HG03354 (cell line): ENCODE measurements around the gene LHFPL3.

ENCODE experiments used
- ATAC-seq: cut with Tn5 transposase; IDR thresholded peaks from one replicate; pipeline ENCODE4 v1.9.1; 2021; ENCODE audit warnings: mild to moderate bottlenecking; ENCODE audit not compliant: unreplicated experiment, poor library complexity, severe bottlenecking

LHFPL3 gene

DNA sequence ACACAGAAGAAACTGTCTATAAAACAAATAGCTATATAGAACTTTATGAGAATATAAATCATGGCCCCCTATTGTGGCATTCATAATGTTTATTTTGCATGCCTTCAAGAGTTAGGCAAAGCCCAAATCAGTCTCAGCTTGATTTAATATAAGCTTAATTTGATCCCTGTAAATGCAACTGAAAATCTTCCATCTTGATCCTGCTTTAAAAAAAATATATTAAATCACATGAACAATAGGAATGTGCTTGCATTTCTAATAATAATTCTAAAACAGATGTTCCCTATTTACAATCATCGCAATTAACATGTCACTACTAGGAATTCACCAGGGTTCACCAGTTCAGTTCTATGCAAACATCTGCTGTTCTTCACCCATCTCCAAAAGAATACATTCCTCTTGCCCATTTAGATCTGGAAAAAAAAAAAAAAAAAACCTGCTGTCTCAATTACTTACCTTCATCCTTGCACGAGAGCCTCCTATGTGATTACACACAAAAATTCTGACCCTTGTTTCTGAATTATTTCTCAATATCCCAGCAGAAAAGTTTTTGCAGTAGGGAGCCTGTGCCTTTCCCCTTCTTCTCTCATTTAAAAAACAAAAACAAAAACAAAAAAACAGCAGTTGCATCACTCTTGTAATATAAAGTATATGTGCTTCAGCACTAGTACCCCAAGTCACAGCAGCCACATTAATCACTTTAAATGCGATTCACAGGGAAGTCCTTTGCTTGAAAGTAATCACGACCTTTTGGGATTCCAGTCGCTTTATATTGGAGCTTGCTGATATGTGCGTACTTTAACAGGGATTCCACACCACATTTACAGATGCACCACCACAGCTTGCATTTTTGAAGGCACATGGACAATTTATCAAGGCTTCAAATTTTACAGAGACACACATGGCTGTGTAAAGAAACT, 490.8 kb downstream of the LHFPL3 start:
- no peak for ATAC-seq

DNA sequence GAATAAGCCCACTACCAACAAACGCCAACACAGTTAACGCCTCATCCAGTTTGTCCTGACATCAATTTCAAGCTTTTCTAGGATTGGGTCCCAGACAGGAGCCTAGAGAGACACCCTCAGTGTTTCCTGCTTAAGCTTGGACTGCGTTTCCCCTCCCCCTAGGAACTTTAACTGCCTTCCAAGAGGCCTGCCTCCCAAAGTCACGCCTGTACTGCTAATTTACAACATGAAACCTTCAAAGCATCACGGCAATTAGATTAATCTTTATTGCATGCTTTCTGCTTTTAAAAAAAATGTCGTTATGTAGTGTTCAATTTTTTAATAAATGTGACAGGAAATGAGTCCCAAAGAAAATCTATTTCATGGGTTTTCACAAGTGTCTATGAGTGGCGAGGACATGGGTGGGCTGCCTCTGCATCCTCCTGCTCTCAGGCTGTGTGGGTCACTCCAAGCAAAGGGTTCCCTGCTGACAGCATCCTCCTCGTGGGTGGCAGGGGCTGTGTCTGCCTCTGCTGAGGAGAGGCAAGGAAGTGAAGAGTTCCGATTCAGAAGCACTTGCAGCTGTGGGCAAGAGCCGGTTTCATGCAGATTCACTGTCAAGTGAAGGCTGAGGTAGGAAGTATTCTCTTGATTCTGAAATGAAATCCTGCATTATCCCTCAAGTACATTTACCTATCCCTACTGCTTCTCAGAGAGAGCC, 492.6 kb downstream of the LHFPL3 start:
- ATAC-seq, result no peak

DNA sequence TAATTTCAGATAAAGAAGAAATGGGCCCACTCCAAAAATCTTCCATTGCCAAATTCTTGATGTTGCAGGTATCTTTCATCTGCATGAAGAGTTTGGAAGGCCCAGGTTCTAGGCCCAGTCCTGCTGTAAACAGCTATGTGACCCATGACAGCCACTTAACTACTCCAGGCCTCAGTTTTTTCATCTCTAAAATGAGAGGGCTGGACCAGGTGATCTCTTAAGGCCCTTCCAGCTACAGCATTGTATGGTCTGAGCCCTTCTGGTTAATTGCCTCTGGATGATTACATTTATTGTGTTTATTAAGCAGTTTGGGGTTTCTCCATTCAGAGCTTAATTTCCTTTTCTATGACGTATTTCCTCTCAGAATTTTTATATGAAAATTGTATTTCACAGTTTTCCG, 494.8 kb downstream of the LHFPL3 start:
- ATAC-seq, result no peak

DNA sequence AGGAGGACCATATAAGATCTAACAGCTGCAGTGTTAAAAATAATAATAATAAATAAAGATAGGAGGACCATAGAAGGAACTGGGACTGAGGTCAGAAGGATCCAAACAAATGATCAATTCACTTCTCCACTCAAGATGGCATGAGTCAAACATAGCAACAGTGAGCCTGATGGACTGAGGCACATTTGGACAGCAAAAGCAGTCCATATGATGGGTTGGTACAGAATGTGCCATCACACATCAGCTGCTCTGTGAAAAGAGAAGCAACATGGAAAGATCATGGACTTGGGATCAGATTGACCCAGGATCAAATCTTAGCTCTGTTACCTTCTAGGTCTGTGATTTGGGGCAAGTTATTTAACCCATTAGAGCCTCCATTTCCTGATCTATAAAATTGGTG, 496.7 kb downstream of the LHFPL3 start:
- no peak for ATAC-seq

DNA sequence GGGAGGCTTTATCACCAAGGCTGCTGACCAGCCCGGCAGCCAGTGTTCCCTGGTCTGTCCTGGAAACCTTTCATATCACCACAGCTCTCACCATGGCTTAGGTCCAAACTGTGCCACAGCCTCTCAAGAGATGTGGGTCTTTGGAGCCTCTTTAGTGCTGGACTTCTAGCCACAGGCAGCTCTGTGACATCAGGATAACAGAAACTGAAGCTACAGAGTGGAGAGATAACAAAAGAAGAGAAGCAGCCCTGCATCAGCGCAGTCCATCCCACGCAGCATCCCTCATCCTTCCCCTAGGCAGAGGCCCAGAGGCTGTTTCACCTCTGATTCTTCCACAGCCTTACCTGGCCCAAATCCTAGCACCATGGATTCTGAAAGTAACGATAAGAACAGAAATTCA, 497.7 kb downstream of the LHFPL3 start:
- ATAC-seq, result no peak

GRCh38 chr7:104836976-104837375, 508.6 kb downstream of the LHFPL3 start:
- no peak for ATAC-seq

DNA sequence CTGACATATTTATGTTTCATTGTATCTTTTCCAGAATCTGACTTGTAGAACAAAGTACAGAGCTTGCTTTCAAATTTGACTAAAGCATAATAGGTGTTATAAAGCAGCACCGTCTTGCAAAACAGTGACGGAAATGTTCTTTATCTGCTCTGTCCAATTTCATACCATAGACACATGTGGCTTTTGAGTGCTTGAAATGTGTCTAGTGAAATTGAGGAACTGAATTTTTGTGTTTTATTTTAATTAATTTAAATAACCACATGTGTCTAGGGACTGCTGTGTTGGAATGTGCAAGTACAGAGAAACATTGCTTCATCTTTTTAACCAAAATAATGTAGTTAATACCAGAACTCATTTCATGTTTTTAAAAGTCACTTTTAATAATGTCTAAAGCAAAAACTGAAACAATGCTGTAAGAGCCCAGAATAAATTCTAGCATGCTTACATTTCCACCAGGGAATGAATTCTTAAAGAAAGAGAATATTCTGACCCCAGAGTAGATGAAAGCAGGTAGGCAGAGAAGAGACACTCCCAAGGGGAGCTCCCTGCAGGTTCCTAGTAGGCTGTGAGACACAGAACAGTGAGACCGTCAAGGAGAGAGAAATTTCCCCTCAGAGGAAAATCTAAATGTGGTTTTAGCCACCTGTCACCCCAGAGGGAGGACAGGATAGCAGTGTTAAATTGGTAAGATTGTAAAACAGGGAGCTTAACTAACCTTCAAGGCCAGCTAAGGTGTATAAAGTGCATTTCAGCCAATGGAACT, 510.3 kb downstream of the LHFPL3 start:
- no peak for ATAC-seq

GRCh38 chr7:104839842-104840241, 511.4 kb downstream of the LHFPL3 start:
- no peak for ATAC-seq

- ATAC-seq, result no peak
Measured at GRCh38 chr7:104841798-104842197, 513.4 kb downstream of the LHFPL3 start.

GRCh38 chr7:104843198-104843597, 514.8 kb downstream of the LHFPL3 start:
- ATAC-seq, result no peak

DNA sequence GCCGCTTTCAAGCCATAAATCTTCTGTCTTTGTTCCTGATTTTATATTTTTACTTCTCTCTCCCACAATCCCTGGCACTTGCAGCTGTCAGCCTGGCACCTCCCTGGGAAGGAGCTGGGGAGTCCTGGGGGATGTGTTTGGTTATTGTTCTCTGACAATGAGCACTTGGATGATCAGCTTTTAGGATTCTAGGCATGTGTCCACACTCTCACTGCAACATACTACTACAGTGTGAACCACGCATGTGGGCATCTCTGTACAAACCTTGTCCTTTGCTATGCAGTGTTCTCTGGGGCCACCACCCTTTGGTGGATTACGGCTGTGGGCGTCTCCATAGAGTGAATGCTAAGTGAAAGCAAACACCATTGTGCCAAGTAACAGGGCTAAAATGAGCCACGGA, 517.2 kb downstream of the LHFPL3 start:
- ATAC-seq, result no peak

GRCh38 chr7:104846731-104847130, 518.3 kb downstream of the LHFPL3 start:
- ATAC-seq, result no peak

DNA sequence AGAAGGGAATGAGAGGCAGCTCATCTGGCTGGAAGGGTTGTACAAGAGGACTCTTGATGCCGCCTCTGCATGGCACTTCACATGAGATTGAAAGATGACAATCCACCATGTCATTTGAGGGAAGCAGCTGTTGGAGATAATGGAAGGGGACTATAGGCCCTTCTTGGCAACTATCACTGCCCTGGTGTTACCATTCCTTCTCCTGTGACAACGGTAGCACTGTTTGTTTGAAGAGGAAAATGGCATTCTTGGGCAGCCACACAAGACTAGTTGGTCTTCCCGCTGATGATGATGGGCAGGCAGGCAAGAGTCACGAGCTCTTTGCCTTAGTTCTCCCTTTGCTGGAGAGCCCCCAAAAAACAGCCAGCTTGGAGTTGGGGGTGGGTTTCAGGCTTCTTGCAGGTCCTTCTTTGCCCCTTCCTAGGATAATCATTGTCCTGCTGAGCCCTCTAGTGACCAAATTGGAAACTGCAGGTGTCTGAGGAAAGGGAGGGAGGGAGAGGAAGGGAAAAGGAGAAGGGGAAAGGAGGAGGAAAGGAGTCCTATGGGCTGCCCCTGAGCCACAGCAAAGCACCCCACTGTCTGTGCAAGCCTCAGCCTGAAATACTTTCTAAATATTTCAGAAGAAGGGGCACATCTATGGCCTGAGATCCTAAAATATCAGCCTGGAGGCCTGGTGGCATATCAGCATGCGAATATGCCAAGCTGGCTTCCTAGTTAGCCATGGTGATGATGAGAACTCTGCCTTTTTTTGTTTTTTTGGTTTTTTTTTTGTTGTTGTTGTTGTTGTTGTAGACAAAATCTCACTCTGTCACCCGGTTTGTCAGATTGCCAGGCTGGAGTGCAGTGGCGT, 520.0 kb downstream of the LHFPL3 start:
- ATAC-seq, result peak; percentile 63

GRCh38 chr7:104850374-104850773, 522.0 kb downstream of the LHFPL3 start:
- no peak for ATAC-seq

GRCh38 chr7:104851268-104851667, 522.9 kb downstream of the LHFPL3 start:
- ATAC-seq, result no peak

DNA sequence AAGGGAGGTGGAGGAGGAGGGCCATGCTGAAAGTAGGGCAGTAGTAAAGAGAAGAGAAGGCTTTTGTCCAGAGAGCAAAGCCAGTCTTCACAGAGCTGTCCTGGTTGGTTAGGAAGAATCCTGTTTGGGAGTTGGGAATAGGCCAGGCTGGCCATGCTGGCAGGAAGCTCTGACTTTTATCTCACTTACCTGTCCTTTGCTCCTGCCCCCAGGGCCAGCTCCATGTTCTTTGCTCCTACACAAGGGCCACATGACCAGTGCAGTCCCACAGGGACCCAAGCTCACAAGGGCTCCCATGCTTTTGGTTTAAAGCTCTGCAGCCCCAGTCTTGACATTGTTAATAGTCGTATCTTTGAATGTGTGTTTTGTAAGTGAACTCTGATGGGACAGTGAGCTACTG, 524.0 kb downstream of the LHFPL3 start:
- no peak for ATAC-seq

DNA sequence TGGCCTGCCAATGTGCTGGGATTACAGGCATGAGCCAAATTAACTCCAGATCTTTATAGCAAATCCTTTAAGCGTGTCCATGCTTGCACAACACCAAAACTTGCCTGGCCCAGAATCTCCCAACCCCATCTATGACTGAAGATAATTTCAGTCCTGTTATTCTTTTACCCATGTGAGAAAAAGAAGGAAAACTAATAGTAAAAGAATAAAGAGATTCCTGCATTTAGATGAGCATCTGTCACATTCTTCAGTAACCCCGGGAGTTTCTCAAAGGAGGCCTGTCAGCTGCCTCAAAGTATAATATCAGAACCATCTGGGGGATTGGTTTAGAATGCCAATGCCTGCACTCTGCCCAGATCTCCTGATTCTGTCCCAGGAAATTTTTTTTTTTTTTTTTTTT, 527.5 kb downstream of the LHFPL3 start:
- no peak for ATAC-seq

DNA sequence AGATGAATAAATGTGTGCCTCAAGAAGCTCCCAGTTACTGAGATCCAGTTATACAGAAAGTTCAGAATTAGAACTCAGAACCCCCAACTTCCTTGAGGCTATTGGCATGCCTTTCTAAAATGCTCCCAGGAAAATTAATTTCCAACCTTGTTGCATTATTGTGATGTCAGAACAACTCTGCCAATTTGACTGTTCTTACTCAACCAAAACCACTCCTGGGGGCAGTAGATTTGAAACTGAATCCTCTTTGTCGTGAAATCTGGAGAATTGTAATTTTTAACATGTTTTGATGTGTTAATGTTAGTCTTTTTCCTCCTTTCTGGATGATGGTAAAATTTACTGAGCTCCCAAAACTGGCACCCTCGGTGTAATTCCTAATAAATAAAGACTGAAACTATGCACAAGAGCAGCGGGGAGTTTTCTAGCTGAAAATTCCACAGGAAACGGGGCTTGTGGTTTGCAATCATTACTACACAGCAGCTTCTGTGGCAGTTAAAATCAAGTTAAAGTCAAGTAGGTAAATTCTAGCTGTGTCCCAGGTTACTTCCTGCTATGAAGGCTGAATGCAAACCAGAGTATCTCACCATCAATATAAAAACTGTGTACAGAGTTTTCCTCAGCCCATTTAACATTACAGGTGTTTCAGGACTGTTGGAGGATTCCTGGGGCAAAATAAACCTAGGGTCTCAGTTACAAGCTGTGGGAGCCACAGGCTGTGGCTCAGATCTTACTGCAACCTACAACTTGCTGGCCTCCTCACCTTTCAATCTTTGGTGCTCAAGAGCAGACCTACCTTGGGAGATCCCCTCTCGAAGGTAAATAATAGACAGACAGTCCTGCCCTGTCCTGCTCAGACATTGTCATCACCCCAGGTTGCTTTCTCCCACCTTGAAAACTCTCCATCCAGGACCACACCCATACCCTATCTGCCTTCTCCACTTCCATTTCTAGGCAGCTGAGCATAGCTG, 529.3 kb downstream of the LHFPL3 start:
- peak; percentile 69 for ATAC-seq
